ENCODE results near the gene ART5. TPM values are rescaled to one million over a fixed set of nuclear protein-coding genes. Genes with fewer than 3 reads are reported as not detected.
"Not testable (repeated sequence)": the region's sequence is repeated elsewhere in the genome, so short reads cannot be mapped to it uniquely, and the experiment has no call there.

The ART5 gene
- polyA plus RNA-seq, 3 donors = 0.22 to 0.23 TPM; not detected in 1

GRCh38 chr11:3660960-3661359 is 19.2 kb upstream of the ART5 start:
- WGBS, 3 donors = 75 to 92% (median 80%) methylated on average over 2 of the region's 2 CpGs
- H3K27ac ChIP-seq (ENCODE audit: low read depth, low read length) = no peak overlapping the region

- no peak overlapping the region for H3K27ac ChIP-seq (ENCODE audit: low read depth, low read length)
- WGBS, 3 donors = 85 to 91% (median 90%) methylated on average over 33 of the region's 33 CpGs
Measured at GRCh38 chr11:3659595-3660515, 18.1 kb upstream of the ART5 start.

- 89 to 97% (median 91%) methylated on average over 8 of the region's 8 CpGs for WGBS, 3 donors
- H3K27ac ChIP-seq (ENCODE audit: low read depth, low read length) = no peak overlapping the region
Measured at GRCh38 chr11:3658252-3658651, 16.5 kb upstream of the ART5 start.

- 76 to 82% (median 77%) methylated on average over 5 of the region's 5 CpGs for WGBS, 3 donors
Measured at GRCh38 chr11:3657331-3657730, 15.5 kb upstream of the ART5 start.

GRCh38 chr11:3655547-3655946 is 13.8 kb upstream of the ART5 start:
- 82 to 87% (median 87%) methylated on average over 3 of the region's 3 CpGs for WGBS, 3 donors
- H3K27ac ChIP-seq (ENCODE audit: low read depth, low read length) = no peak overlapping the region

More at GRCh38 chr11:3657331-3657730, 15.5 kb upstream of the ART5 start:
- H3K27ac ChIP-seq (ENCODE audit: low read depth, low read length) = not testable (repeated sequence)

GRCh38 chr11:3652514-3652913 is 10.7 kb upstream of the ART5 start:
- WGBS, 3 donors = 83 to 91% (median 85%) methylated on average over 2 of the region's 3 CpGs
- H3K27ac ChIP-seq (ENCODE audit: low read depth, low read length) = not testable (repeated sequence)

GRCh38 chr11:3649374-3649773 is 7.6 kb upstream of the ART5 start:
- not testable (repeated sequence) for H3K27ac ChIP-seq (ENCODE audit: low read depth, low read length)
- WGBS, 3 donors = 30 to 42% (median 40%) methylated on average over 9 of the region's 9 CpGs

- WGBS, 3 donors = 74 to 82% (median 76%) methylated on average over 13 of the region's 13 CpGs
- H3K27ac ChIP-seq (ENCODE audit: low read depth, low read length) = not testable (repeated sequence)
Measured at GRCh38 chr11:3648843-3649242, 7.1 kb upstream of the ART5 start.

- 86 to 89% (median 89%) methylated on average over 7 of the region's 7 CpGs for WGBS, 3 donors
- H3K27ac ChIP-seq (ENCODE audit: low read depth, low read length) = no peak overlapping the region
Measured at GRCh38 chr11:3645552-3645951, 3.8 kb upstream of the ART5 start.

GRCh38 chr11:3644817-3645235 is 3.0 kb upstream of the ART5 start, which contains the start of gene ART1:
Gene ART1, plus strand, starts transcription at chr11:3645128. Its CDS starts 14,086 bp downstream, at chr11:3659214.
- no peak within 1 kb of the TSS for H3K27ac ChIP-seq (ENCODE audit: low read depth, low read length)
- 67 to 82% (median 75%) methylated on average over 4 of the region's 4 CpGs for WGBS, 3 donors

GRCh38 chr11:3643102-3643546 is 1.3 kb upstream of the ART5 start:
- not testable (repeated sequence) for H3K27ac ChIP-seq (ENCODE audit: low read depth, low read length)
- WGBS, 3 donors = 45 to 60% (median 55%) methylated on average over 11 of the region's 11 CpGs

- H3K27ac ChIP-seq (ENCODE audit: low read depth, low read length) = no peak overlapping the region
- 1 to 2% (median 1%) methylated on average over 53 to 55 of the region's 55 CpGs for WGBS, 3 donors
Measured at GRCh38 chr11:3642071-3642951, 519 bp upstream of the ART5 start.

GRCh38 chr11:3641191-3641590 is 601 bp downstream of the ART5 start:
- no peak overlapping the region for H3K27ac ChIP-seq (ENCODE audit: low read depth, low read length)
- WGBS, 3 donors = 62 to 67% (median 64%) methylated on average over 8 of the region's 8 CpGs

- 92 to 98% (median 94%) methylated on average over 14 of the region's 14 CpGs for whole genome bisulfite sequencing, 3 donors
- H3K27ac ChIP-seq (ENCODE audit: low read depth, low read length) = no peak overlapping the region
Measured at GRCh38 chr11:3639841-3640240, 2.0 kb downstream of the ART5 start.

- no peak overlapping the region for H3K27ac ChIP-seq (ENCODE audit: low read depth, low read length)
- WGBS, 3 donors = 72 to 93% (median 91%) methylated on average over 5 of the region's 5 CpGs
Measured at GRCh38 chr11:3638513-3638912, 3.3 kb downstream of the ART5 start.

GRCh38 chr11:3637201-3637600 is 4.6 kb downstream of the ART5 start:
- no peak overlapping the region for H3K27ac ChIP-seq (ENCODE audit: low read depth, low read length)
- 69 to 86% (median 85%) methylated on average over 13 of the region's 13 CpGs for WGBS, 3 donors

- WGBS, 3 donors = 93 to 96% (median 96%) methylated on average over 15 of the region's 15 CpGs
- no peak overlapping the region for H3K27ac ChIP-seq (ENCODE audit: low read depth, low read length)
Measured at GRCh38 chr11:3635641-3636375, 6.0 kb downstream of the ART5 start.

- no peak overlapping the region for H3K27ac ChIP-seq (ENCODE audit: low read depth, low read length)
- 93% methylated on average over 5 of the region's 5 CpGs for WGBS, 3 donors
Measured at GRCh38 chr11:3632070-3632660, 9.6 kb downstream of the ART5 start.

Data from adipose tissue (tissue), 3 donors.